ENCODE results near the gene KCTD15. TPM values are rescaled to one million over a fixed set of nuclear protein-coding genes. Genes with fewer than 3 reads are reported as not detected.

KCTD15 gene
- total RNA-seq, 2 donors from 2014 or later = 36.6 to 61.8 TPM

GRCh38 chr19:33811246-33811645, 14.6 kb downstream of the KCTD15 start:
- peaks cover 51% of the 10 kb centered on the region for H3K36me3 Mint-ChIP-seq (ENCODE audit: low read depth)
- Histone ChIP-seq H3K4me3 (ENCODE audit: low read length) (no peak overlapping the region), H3K27ac (ENCODE audit: low read depth, low read length) (no peak overlapping the region), H3K4me1 (ENCODE audit: control insufficient read depth, insufficient read depth, low read length) (no peaks in the 10 kb centered on the region), H3K36me3 (ENCODE audit: control insufficient read depth, insufficient read depth, low read length) (peaks cover 66% of the 10 kb centered on the region), H3K9me3 (ENCODE audit: control insufficient read depth, low read length) (no peaks in the 10 kb centered on the region), H3K27me3 (ENCODE audit: control insufficient read depth, insufficient read depth, low read length, poor library complexity, severe bottlenecking) (no peaks in the 10 kb centered on the region), H3K9ac (ENCODE audit: extremely low read depth, low read length, poor library complexity, severe bottlenecking) (no peak overlapping the region)
- H3K4me1 Mint-ChIP-seq = no peaks in the 10 kb centered on the region
- H3K27ac Mint-ChIP-seq = no peak overlapping the region
- no peaks in the 10 kb centered on the region for H3K27me3 Mint-ChIP-seq (ENCODE audit: insufficient read depth)
- no peak for DNase-seq
- 96% methylated on average over 25 to 41 of the region's 41 CpGs for WGBS, 2 experiments (ENCODE audit: insufficient coverage in 1 of 2, insufficient read length in 1 of 2)
- no peak for TF ChIP-seq CTCF (conservative IDR thresholded peaks at IDR 0.05)
- H3K4me3 Mint-ChIP-seq = no peak overlapping the region
- no peaks in the 10 kb centered on the region for H3K9me3 Mint-ChIP-seq

DNA sequence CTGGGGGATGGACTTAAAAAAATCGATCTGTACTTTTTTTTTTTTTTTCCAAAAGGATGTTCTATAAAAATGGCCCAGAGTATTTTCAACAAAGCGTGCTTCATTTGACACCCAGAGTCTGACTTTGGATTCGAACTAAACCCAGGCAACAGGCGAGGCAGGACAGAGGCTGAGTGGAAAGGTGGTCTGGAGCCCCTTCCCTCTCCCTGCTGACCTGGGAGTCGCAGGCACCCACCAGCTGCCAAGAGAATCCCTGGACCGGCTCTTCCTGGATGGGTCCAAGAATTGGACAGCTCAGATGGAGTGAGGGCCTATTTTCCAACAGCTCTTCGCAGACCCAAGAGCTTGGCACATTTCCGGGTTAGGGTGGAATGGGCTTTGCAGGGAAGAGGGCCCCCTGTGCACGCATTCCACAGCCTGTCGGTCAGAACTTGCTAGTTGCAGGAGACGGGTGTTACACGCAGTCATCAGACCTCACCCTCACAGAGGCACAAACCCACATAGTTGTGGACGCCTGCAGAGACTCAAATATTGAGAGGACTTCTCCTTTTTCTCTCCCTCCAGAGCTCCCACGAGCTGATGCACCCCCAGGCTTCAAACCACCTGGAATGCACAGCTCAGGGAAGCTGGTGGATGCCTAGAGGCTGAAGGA, 15.2 kb downstream of the KCTD15 start:
- H3K4me3 ChIP-seq (ENCODE audit: low read length) = no peak overlapping the region
- Mint-ChIP-seq H3K9me3 (no peaks in the 10 kb centered on the region), H3K27ac (no peak overlapping the region), H3K36me3 (ENCODE audit: low read depth) (peaks cover 45% of the 10 kb centered on the region), H3K4me3 (no peak overlapping the region), H3K27me3 (ENCODE audit: insufficient read depth) (no peaks in the 10 kb centered on the region), H3K4me1 (no peaks in the 10 kb centered on the region)
- no peak for TF ChIP-seq CTCF (conservative IDR thresholded peaks at IDR 0.05)
- H3K27me3 ChIP-seq (ENCODE audit: control insufficient read depth, insufficient read depth, low read length, poor library complexity, severe bottlenecking) = no peaks in the 10 kb centered on the region
- H3K9me3 ChIP-seq (ENCODE audit: control insufficient read depth, low read length) = no peaks in the 10 kb centered on the region
- WGBS, 2 experiments (ENCODE audit: insufficient coverage in 1 of 2, insufficient read length in 1 of 2) = 93 to 95% methylated on average over 8 to 14 of the region's 14 CpGs
- H3K36me3 ChIP-seq (ENCODE audit: control insufficient read depth, insufficient read depth, low read length) = peaks cover 60% of the 10 kb centered on the region
- H3K9ac ChIP-seq (ENCODE audit: extremely low read depth, low read length, poor library complexity, severe bottlenecking) = no peak overlapping the region
- DNase-seq = no peak
- H3K27ac ChIP-seq (ENCODE audit: low read depth, low read length) = no peak overlapping the region
- H3K4me1 ChIP-seq (ENCODE audit: control insufficient read depth, insufficient read depth, low read length) = no peaks in the 10 kb centered on the region

DNA sequence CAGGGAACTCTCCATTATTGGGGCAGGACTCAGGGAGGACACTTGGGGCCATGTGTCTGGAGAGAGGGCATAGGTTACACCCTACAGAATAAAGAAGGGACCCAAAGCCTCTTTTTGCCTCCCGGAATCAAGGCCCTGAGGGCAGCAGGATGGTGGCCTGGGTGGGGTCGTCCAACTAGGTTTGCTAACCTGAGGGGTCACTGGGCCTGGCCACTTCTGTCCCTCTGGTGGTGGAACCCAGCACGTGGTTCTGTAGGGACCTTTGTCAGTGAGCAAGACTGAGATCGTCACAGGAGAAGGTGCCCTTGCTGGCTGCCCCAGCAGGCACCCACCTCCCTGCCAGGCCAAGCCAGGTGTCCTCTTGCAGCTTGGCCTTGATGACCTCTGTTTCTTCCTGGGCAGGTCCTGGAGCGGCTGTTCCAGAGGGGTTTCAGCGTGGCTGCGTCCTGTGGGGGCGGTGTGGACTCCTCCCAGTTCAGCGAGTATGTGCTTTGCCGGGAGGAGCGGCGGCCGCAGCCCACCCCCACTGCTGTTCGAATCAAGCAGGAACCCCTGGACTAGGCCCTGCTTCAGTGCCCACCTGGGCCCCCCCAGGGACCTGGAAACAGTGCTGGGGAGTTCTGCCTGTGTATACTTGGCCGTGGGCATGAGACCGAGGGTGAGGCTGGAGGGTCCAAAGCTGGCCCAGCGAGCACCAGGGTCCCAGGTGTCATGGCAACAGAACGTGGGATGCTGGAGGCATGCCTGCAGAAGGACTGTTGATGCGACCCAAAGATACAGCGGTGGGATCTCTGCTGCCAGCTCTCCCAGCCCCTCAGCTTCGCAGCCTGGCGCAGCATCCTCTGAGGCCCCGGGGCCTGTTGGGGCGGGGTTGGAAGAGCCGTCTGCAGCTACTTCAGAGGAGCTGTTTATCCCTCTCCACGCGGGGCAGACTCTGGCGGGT, 16.0 kb downstream of the KCTD15 start:
- no peak overlapping the region for H3K9ac ChIP-seq (ENCODE audit: extremely low read depth, low read length, poor library complexity, severe bottlenecking)
- peaks cover 52% of the 10 kb centered on the region for H3K36me3 ChIP-seq (ENCODE audit: control insufficient read depth, insufficient read depth, low read length)
- no peak overlapping the region for H3K4me3 ChIP-seq (ENCODE audit: low read length)
- Mint-ChIP-seq H3K27me3 (ENCODE audit: insufficient read depth) (no peaks in the 10 kb centered on the region), H3K36me3 (ENCODE audit: low read depth) (peaks cover 40% of the 10 kb centered on the region), H3K9me3 (no peaks in the 10 kb centered on the region), H3K27ac (no peak overlapping the region), H3K4me3 (no peak overlapping the region), H3K4me1 (no peaks in the 10 kb centered on the region)
- DNase-seq = peak; percentile 50
- no peaks in the 10 kb centered on the region for H3K27me3 ChIP-seq (ENCODE audit: control insufficient read depth, insufficient read depth, low read length, poor library complexity, severe bottlenecking)
- TF ChIP-seq CTCF (conservative IDR thresholded peaks at IDR 0.05) = peak; percentile 51
- no peaks in the 10 kb centered on the region for H3K4me1 ChIP-seq (ENCODE audit: control insufficient read depth, insufficient read depth, low read length)
- peak overlapping the region; percentile 86 for H3K27ac ChIP-seq (ENCODE audit: low read depth, low read length)
- WGBS, 2 experiments (ENCODE audit: insufficient coverage in 1 of 2, insufficient read length in 1 of 2) = 91% methylated on average over 26 to 28 of the region's 28 CpGs
- H3K9me3 ChIP-seq (ENCODE audit: control insufficient read depth, low read length) = no peaks in the 10 kb centered on the region
